Panc1 (cell line): ENCODE data around the gene RNF149.

Source experiments
- CTCF ChIP-seq: fragments of 450-650 bp; IDR thresholded peaks from 2 replicates; pipeline ENCODE4 v1.5.1; 2017; ENCODE audit warnings: mild to moderate bottlenecking
- POLR2AphosphoS5 ChIP-seq: IDR thresholded peaks from 2 replicates; pipeline ENCODE4 v1.6.1; 2012; ENCODE audit warnings: mild to moderate bottlenecking, low read depth, low read length, moderate library complexity
- SIN3A ChIP-seq: IDR thresholded peaks from 2 replicates; pipeline ENCODE4 v1.6.1; 2012; ENCODE audit warnings: low read depth, mild to moderate bottlenecking, low read length, moderate library complexity, borderline replicate concordance; ENCODE audit not compliant: insufficient read depth

DNA sequence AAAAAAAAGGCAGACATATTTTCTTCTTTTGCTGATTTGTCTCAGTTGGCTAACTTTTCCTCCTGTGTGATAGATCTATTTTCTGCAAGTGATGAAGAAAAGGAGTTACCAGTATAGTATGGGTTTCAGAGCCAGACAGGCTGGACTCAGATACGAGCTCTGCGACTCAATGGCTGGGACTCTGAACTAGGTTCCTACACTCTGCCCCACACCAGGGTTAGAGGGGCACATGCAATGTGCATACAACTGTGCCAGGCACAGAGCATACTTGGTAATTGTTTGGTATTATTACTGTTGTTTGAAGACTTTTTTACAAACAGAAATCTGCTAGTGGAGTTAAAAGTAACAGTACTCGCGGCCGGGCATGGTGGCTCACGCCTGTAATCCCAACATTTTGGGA lies 21.8 kb downstream of the RNF149 start:
- TF ChIP-seq CTCF (no peak), POLR2AphosphoS5 (no peak), SIN3A (no peak)
